GM18507 (cell line): ENCODE results near the gene HIKESHI.
A peak's percentile ranks its signal among the peaks of the same experiment; 100 is the strongest.
"Not testable (repeated sequence)": the region's sequence is repeated elsewhere in the genome, so short reads cannot be mapped to it uniquely, and the experiment has no call there.

Experiments
- DNase-seq: peaks from one replicate; pipeline ENCODE4 v3.0.0; 2011; ENCODE audit warnings: low read depth; ENCODE audit not compliant: insufficient read length; ENCODE audit errors: extremely low spot score
- FAIRE-seq: peaks from 2 replicates; lab custom pipeline; 2011; peaks lifted over from hg19 to GRCh38; lab: Jason Lieb, UNC

The HIKESHI gene

DNA sequence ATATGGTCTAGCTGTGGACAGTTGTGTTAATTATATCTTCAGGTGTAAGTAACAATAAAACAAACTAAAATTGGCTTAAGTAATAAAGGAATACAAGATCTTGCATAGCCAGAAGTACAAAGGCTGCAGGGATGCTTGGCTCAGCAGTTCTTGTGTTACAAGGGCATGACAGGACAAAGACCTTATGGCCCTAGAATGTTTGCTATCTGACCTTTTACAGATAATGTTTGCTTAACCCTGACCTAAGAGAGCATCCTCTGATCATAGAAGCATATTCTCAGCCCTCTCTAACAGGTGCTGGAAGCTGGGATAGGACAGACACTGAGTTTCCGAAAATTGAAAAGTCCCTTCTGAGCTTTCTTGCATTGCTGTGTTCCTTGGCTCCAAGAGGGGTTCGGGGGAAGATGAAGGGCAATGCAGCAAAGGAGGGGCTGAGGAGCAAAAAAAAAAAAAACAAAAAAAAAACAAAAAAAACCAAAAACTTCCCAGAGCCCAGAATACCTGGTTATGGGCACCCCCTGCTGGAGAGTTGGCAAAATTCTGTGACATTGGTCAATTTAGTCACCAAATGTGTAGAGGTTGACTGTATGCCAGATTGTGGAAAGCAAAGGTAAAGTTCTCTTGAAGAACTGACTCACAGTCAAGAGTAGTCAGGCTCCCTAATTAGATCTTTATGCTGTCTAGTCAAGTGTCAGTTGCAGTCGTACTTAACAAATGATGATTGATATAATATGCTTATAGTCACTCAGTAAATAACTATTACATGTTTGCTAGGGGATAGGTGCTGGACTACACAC, 10.4 kb upstream of the HIKESHI start:
- peak; percentile 78 for FAIRE-seq
- no peak for DNase-seq

DNA sequence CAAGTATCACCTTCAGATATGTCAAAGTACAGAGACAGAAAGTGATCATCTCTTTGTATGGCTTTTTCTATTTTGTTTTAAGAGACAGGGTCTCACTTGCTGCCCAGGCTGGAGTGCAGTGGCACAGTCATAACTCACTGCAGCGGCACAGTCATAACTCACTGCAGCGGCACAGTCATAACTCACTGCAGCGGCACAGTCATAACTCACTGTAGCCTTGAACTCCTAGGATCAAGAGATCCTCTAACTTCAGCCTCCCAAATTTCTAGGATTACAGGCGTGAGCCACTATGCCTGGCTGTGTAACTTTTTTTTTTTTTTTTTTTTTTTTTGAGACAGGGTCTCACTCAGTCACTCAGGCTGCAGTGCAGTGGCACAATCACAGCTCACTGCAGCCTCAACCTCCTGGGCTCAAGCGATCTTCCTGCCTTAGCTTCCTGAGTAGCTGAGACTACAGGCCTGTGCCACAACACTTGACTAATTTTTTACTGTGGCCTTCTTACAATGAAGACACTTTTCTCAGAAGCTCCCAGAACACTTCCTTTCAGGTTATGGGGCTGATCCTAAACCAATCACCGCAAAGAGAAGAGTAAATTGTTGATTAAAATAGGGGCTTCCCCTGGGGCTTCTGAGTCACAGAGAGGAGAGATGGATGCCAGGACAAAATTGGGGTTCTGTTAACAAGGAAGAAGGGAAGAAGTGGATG, 9.0 kb upstream of the HIKESHI start:
- peak; percentile 28 for DNase-seq
- peak; percentile 79 for FAIRE-seq

DNA sequence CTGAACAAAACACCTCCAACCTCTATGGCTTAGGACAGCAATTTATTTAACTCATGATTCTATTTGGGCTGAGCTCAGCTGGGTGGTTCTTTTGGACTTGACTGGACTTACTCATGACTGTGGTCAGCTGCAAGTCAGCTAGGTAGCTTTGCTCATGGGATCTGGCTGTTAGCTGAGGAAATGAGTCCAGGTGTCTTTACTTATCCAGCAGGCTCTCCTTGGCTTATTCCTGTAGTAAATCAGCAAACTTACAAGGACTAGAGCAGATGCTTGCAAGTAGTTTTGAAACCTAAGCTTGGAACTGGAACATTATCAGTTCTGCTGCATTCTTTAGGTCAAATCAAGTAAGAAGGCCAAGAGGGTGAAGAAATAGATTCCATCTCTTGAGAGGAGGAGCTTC, 8.0 kb upstream of the HIKESHI start:
- FAIRE-seq, result no peak

GRCh38 chr11:86301742-86302091, 323 bp upstream of the HIKESHI start:
- DNase-seq (no peak), FAIRE-seq (no peak)

More for the DNA sequence above, 8.0 kb upstream of the HIKESHI start:
- DNase-seq, result no peak

- no peak for FAIRE-seq
- DNase-seq, result no peak
Measured at GRCh38 chr11:86303257-86303656, 1.2 kb downstream of the HIKESHI start.

- FAIRE-seq, DNase-seq: not testable (repeated sequence)
Measured at GRCh38 chr11:86308710-86309109, 6.7 kb downstream of the HIKESHI start.

DNA sequence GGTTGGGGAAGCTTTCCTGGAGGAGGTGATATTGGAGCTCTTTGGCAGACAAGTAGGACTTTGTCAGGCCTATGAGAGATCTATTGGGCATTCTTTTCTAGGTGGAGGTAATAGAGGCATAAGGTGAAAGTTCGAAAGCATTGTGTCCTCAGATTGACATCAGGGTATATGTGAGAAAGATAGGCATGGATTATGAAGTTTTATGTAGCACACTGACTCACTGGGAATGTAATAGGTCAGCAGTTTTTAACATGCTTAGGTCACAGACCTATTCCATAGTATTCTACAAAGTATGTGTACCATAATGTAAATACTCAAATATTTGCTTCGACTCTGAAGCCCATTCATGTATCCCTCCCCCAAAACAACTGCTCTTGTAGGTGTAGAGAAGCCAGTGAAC, 11.8 kb downstream of the HIKESHI start:
- FAIRE-seq (no peak), DNase-seq (no peak)

DNA sequence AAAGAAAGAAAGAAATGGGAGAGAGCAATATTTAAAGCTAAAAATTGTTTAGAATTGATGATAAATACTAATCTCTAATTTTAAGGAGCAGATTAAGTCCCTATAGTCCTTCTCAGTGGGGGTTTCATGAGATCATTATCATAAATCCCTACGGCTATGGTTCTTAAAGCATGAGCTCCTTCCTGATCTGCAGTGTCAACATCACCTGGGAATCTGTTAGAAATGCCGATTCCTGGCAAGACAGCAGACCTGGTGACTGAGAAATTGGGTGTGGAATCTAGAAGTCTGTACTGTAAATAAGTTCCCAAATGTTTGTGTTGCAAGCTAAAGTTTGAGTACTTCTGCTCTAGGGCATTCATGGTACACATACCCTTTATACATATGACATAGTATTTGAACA, 12.6 kb downstream of the HIKESHI start:
- FAIRE-seq (no peak), DNase-seq (no peak)

DNA sequence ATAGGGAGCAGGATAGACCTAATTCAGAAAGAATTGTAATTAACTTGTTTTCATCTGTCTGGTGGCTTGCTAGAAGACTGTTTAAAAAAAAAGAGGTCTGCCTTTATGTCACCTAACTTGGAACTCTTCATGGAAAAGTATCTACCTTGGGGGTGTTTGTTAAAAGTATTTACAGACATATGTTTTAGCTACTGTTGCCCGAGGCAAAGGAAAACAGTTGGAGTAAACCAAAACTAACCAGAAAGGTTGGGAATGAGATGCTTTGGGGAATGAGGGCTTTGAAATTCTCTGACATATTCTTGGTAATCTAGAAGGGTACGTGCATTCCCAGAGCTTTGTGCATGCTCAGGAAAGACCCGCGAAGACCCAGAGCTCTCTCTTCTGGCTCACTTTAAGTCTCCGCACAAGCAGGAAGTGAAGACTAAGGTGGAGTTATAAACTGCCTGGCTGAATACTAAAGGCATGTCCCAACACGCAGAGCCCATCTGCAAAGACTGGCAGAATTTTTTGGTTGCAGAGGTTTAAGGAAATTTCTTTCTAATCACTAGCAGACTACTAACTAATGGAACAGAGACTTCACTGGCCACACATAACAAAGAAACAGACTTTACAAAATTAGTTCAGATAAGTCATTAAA, 33.2 kb downstream of the HIKESHI start:
- DNase-seq (no peak), FAIRE-seq (no peak)

GRCh38 chr11:86337227-86337626, 35.2 kb downstream of the HIKESHI start:
- FAIRE-seq, result no peak
- no peak for DNase-seq

- FAIRE-seq, result no peak
Measured at GRCh38 chr11:86341382-86341781, 39.3 kb downstream of the HIKESHI start.

DNA sequence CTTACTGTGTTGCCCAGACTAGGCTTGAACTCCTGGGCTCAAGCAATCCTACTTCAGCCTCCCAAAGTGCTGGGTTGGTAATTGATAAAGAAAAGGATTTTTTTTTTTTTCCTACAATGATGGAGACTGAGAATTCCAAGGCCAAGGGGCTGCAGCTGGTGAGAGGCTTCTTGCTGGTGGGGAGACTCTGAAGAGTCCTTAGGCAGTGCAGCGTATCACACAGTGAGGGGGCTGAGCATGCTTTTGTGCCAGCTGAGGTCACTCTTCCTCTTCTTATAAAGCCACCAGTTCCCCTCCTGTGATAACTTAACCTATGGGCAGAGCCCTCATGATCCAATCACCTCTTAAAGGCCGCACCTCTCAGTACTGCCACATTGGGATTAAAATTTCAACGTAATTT, 44.5 kb downstream of the HIKESHI start:
- FAIRE-seq (no peak), DNase-seq (no peak)

More at GRCh38 chr11:86341382-86341781, 39.3 kb downstream of the HIKESHI start:
- DNase-seq, result no peak

DNA sequence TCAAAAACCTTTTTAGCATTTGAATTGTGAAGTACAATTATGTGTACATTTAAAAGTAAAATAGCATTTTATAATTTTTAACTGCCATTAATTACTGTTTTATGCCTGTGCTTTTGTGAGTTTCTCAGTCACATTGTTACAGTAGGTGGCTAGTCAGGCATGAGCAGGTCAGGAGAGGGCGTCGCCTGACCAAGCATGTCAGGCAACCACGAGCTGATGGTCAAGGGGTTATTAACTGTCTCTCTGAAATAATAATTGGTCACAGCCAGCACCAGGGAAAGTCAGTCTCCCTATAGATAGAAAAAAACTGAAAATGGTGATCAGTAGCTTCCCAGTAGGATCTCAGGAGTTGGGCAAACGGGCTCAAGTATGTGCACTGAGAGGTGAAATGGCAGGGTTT, 53.2 kb downstream of the HIKESHI start:
- no peak for FAIRE-seq

GRCh38 chr11:86357412-86357811, 55.4 kb downstream of the HIKESHI start:
- DNase-seq, FAIRE-seq: not testable (repeated sequence)

More for the DNA sequence above, 53.2 kb downstream of the HIKESHI start:
- DNase-seq, result no peak

- FAIRE-seq (no peak), DNase-seq (no peak)
Measured at GRCh38 chr11:86358720-86359119, 56.7 kb downstream of the HIKESHI start.

DNA sequence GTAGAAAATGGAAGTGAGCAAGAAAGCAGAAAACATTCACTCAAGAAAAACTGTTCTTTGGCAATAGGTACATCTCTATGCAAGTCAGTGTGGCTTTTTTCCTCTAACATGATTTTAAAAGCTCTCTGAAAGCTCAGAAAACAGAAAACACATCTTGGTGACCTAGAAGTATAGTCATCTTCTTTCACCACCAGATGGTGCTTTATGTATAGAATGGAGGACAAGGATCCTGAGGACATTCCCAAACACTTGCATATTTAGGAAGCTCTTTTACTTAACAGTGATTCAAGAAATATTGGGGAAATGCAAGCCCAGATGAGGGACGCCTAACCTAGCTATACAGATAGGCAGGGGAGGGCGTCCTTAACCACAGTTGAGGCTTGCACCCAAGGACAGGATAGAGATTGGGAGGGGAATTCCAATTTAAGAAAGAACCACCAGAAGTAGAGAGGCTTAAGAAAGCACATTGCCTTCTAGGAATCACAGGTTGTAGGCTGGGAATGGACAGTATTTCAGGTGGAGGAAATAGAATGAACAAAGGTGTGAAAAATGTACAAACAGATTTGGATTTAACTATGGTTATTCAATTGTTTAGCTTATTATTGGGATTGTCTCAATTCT, 58.8 kb downstream of the HIKESHI start:
- FAIRE-seq, result no peak

GRCh38 chr11:86363424-86363823, 61.4 kb downstream of the HIKESHI start:
- no peak for FAIRE-seq
- DNase-seq, result no peak

More for the DNA sequence above, 58.8 kb downstream of the HIKESHI start:
- no peak for DNase-seq

DNA sequence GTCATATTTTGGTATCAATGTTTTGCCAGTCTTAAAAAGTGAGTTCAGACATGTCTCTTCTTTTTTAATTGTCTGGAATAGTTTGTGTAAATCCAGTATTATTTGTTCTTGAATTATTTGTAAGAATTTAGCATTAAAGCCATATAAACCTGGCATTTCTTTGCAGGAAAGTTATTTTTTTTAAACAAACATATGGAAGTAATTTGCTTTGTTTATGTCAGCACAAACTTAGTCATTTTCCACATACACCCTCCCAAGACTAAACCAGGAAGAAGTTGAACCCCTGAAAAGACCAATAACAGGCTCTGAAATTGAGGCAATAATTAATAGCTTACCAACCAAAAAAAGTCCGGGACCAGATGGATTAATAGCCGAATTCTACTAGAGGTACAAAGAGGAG, 63.5 kb downstream of the HIKESHI start:
- DNase-seq (no peak), FAIRE-seq (no peak)

DNA sequence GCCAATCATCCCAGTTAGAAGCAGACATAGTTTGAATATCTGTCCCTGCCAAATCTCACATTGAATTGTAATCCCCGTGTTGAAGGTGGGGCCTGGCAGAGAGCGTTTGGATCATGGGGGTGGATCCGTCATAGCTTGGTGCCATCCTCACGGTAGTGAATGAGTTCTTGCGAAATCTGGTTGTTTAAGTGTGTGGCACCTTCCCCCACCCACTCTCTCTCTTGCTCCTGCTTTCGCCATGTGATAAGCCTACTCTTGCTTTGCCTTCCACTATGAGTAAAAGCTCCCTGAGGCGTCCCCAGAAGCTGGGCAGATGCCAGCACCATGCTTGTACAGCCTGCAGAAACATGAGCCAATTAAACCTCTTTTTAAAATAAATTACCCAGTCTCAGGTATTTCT, 67.6 kb downstream of the HIKESHI start:
- FAIRE-seq (no peak), DNase-seq (no peak)

DNA sequence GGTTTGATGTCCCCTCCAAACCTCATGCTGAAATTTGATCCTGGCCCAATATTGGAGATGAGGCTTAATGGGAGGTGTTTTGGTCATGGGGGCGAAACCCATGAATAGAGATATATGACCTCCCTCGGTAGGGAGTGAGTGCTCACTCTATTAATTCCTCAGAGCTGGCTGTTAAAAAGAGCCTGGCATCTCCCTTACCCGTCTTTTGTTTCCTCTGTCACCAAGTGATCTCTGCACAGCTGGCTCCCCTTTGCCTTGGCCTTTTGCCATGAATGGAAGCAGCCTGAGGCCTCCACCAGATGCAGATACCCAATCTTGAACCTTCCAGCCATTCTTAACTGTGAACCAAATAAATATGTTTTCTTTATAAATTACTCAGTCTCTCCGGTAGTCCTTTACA, 68.1 kb downstream of the HIKESHI start:
- DNase-seq (no peak), FAIRE-seq (no peak)
